Measurements from ENCODE around the gene VAV3.

- TF ChIP-seq YY1 (IDR thresholded peaks at IDR 0.05; ENCODE audit: low read depth) (no peak), USF1 (IDR thresholded peaks at IDR 0.05; ENCODE audit: borderline replicate concordance, low read depth) (no peak), REST (IDR thresholded peaks at IDR 0.05; ENCODE audit: low read depth, low read length) (no peak), SMC3 (IDR thresholded peaks at IDR 0.05; ENCODE audit: low read depth, low read length) (no peak), USF2 (IDR thresholded peaks at IDR 0.05; ENCODE audit: borderline replicate concordance, low read depth, low read length) (no peak), ELF1 (IDR thresholded peaks at IDR 0.05) (no peak), CTCF (IDR thresholded peaks at IDR 0.05) (no peak), POLR2AphosphoS5 (IDR thresholded peaks at IDR 0.05; ENCODE audit: low read depth, low read length) (no peak), ZBTB33 (IDR thresholded peaks at IDR 0.05; ENCODE audit: borderline replicate concordance, low read depth) (no peak), MEF2A (IDR thresholded peaks at IDR 0.05; ENCODE audit: borderline replicate concordance, low read depth) (no peak), NRF1 (IDR thresholded peaks at IDR 0.05; ENCODE audit: low read depth, low read length) (no peak), MXI1 (IDR thresholded peaks at IDR 0.05; ENCODE audit: low read depth, low read length) (no peak), EP300 (IDR thresholded peaks at IDR 0.05; ENCODE audit: borderline replicate concordance in 1 of 2, low read depth in 1 of 2, low read length in 1 of 2) (no peak)
Observed at GRCh38 chr1:107633596-107633995, 331.4 kb downstream of the VAV3 start.
